Panc1 (cell line): ENCODE results near the gene SLC25A29. TPM values are rescaled to one million over a fixed set of nuclear protein-coding genes. Genes with fewer than 3 reads are reported as not detected.

ENCODE experiments used
- ATAC-seq: fragments of 200-7000 bp; cut with Tn5 transposase; 2 replicates; pipeline ENCODE4 v1.9.1; 2020; ENCODE audit warnings: mild to moderate bottlenecking, moderate library complexity
- BruUV-seq: library from RNA; stranded (reverse); fragments of 400-500 nt; replicated peaks from 2 replicates; lab custom pipeline; 2021; lab: Mats Ljungman, UMichigan
- CTCF ChIA-PET: fragments of 300-600 bp; sonication (Branson Sonifier 250); formaldehyde crosslinking; loops from one replicate; lab custom pipeline; 2022; ENCODE audit warnings: antibody characterized with exemption; lab: Charles Lee
- POLR2A ChIA-PET: fragments of 300-600 bp; sonication (Branson Sonifier 250); formaldehyde crosslinking; loops from one replicate; lab custom pipeline; 2022; ENCODE audit warnings: antibody characterized with exemption; lab: Charles Lee
- DNase-seq: peaks from one replicate; pipeline ENCODE4 v3.0.0-alpha.2; 2010; ENCODE audit warnings: low read depth, low spot score
- H3K27ac ChIP-seq: 2 replicates; pipeline ENCODE4 v1.5.1; 2011; ENCODE audit warnings: mild to moderate bottlenecking, low read length, inconsistent platforms
- H3K27me3 ChIP-seq: fragments of 200-500 bp; sonication (Bioruptor generic); 2 replicates; pipeline ENCODE4 v1.6.0; 2014; ENCODE audit warnings: low read length, inconsistent platforms; ENCODE audit not compliant: control insufficient read depth, insufficient read depth
- H3K36me3 ChIP-seq: fragments of 200-500 bp; sonication (Bioruptor generic); 2 replicates; pipeline ENCODE4 v1.5.1; 2014; ENCODE audit warnings: inconsistent platforms, mild to moderate bottlenecking, low read length, moderate library complexity; ENCODE audit not compliant: control insufficient read depth, insufficient read depth
- H3K4me1 ChIP-seq: 2 replicates; pipeline ENCODE4 v1.5.1; 2011; ENCODE audit warnings: inconsistent platforms, mild to moderate bottlenecking, low read length, moderate library complexity; ENCODE audit not compliant: control insufficient read depth, insufficient read depth
- H3K4me3 ChIP-seq, 2 experiments: 2 replicates each; pipeline ENCODE4 v1.5.1; 2011 to 2012; ENCODE audit warnings: low read depth in 2 of 2, low read length in 2 of 2, mild to moderate bottlenecking in 2 of 2, inconsistent platforms in 1 of 2, moderate library complexity in 1 of 2
- H3K9me3 ChIP-seq: fragments of 200-500 bp; sonication (Bioruptor generic); 2 replicates; pipeline ENCODE4 v1.5.1; 2014; ENCODE audit warnings: low read depth, mild to moderate bottlenecking, inconsistent platforms, low read length, moderate library complexity; ENCODE audit not compliant: control insufficient read depth, insufficient read depth
- POLR2AphosphoS5 ChIP-seq: IDR thresholded peaks from 2 replicates; pipeline ENCODE4 v1.6.1; 2012; ENCODE audit warnings: mild to moderate bottlenecking, low read depth, low read length, moderate library complexity
- SIN3A ChIP-seq: IDR thresholded peaks from 2 replicates; pipeline ENCODE4 v1.6.1; 2012; ENCODE audit warnings: low read depth, mild to moderate bottlenecking, low read length, moderate library complexity, borderline replicate concordance; ENCODE audit not compliant: insufficient read depth
- TCF7L2 ChIP-seq: IDR thresholded peaks from 2 replicates; pipeline ENCODE4 v1.6.1; 2011; ENCODE audit warnings: mild to moderate bottlenecking, low read depth, low read length, inconsistent platforms
- in situ Hi-C: cut with HindIII; loops from 2 replicates; pipeline ENCODE4 v1.10.0; 2016; ENCODE audit warnings: low sequenced_read_pairs, low pct_unique_long_range_greater_than_20kb
- intact Hi-C: fragments of 100-400 bp; cut with micrococcal nuclease; formaldehyde crosslinking; loops from one replicate; pipeline ENCODE4 v1.10.0; 2022; ENCODE audit not compliant: unreplicated experiment
- total RNA-seq: library from RNA; stranded (reverse); gene quantifications from one replicate; pipeline ENCODE4 v1.2.1, GENCODE V29; 2021; ENCODE audit not compliant: unreplicated experiment
- TF ChIP-seq, protein P1 (sequence below): fragments of 450-650 bp; IDR thresholded peaks from 2 replicates; pipeline ENCODE4 v1.5.1; 2017; ENCODE audit warnings: mild to moderate bottlenecking
- TF ChIP-seq, protein P2 (sequence below), 2 experiments: IDR thresholded peaks; 2 replicates each; pipeline ENCODE4 v1.6.1; 2011 to 2012; ENCODE audit warnings: low read depth in 2 of 2, control low read depth in 1 of 2, low read length in 1 of 2, mild to moderate bottlenecking in 1 of 2, moderate library complexity in 1 of 2; ENCODE audit not compliant: insufficient read depth in 1 of 2

The SLC25A29 gene
- total RNA-seq, 1 experiment from 2014 or later = 33.6 TPM

DNA sequence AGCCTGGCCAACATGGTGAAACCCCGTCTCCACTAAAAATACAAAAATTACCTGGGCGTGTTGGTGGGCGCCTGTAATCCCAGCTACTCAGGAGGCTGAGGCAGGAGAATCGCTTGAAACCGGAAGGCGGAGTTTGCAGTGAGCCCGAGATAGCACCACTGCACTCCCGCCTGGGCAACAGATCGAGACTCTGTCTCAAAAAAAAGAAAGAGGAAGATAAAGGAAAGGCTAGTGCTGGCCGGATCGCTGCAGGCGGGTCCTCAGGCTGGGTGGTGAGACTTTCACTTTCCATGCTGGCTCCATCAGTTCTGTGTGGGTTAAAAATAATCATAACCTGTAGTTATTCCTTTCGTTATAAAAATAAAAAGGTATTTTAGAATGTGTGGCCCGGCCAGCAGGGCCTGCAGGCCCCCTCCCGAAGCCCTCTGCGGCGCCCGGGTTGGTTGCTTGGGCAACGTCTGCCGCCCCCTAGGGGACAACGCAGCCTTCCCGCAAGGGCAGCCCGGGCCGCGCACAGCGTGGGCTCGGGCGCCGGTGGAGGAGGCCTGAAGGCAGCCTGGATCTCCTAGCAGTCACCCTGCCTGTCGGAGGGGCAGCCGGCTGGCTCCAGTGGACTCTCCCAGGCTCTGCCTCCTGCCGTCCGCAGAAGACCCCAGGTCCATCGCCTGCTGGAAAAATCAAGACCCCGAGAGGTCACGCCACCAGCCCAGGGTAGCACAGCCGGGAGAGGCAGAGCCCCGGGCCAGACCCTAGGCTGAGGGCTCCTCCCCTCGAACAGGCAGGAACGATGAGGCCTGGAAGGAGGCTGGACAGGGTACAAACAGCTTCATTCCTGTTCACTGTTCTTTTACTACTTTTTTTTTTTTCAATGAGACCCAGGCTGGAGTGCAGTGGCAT, 11.9 kb upstream of the SLC25A29 start:
- H3K4me3 ChIP-seq = peak overlapping the region; percentile 13 to 14; a peak in 3 of 4 replicates
- no peaks in the 10 kb centered on the region for H3K9me3 ChIP-seq
- in situ Hi-C loops = no loop called here
- ChIA-PET POLR2A (interaction anchor here (0.6 kb wide), 1 partner anchor 235 kb away, joined by 3 read pairs; no protein-coding TSS in a partner anchor), CTCF (interaction anchor here (0.7 kb wide), 2 partner anchors 57 to 257 kb away, joined by 3 to 4 read pairs; no protein-coding TSS in a partner anchor)
- no peaks in the 10 kb centered on the region for H3K36me3 ChIP-seq
- H3K27ac ChIP-seq = peak overlapping the region; percentile 34; the same call in 1 of the 2 replicates
- H3K27me3 ChIP-seq = no peaks in the 10 kb centered on the region
- no TSS peak for BruUV-seq
- ATAC-seq (peak; percentile 95), DNase-seq (no peak)
- TF ChIP-seq, protein P1, sequence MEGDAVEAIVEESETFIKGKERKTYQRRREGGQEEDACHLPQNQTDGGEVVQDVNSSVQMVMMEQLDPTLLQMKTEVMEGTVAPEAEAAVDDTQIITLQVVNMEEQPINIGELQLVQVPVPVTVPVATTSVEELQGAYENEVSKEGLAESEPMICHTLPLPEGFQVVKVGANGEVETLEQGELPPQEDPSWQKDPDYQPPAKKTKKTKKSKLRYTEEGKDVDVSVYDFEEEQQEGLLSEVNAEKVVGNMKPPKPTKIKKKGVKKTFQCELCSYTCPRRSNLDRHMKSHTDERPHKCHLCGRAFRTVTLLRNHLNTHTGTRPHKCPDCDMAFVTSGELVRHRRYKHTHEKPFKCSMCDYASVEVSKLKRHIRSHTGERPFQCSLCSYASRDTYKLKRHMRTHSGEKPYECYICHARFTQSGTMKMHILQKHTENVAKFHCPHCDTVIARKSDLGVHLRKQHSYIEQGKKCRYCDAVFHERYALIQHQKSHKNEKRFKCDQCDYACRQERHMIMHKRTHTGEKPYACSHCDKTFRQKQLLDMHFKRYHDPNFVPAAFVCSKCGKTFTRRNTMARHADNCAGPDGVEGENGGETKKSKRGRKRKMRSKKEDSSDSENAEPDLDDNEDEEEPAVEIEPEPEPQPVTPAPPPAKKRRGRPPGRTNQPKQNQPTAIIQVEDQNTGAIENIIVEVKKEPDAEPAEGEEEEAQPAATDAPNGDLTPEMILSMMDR = peak; percentile 88
- TF ChIP-seq POLR2AphosphoS5 = no peak
- intact Hi-C loops = loop anchor here (10.0 kb wide), 1 partner anchor 57 kb away; the partner anchor contains the start of gene WDR25
- H3K4me1 ChIP-seq = no peaks in the 10 kb centered on the region

DNA sequence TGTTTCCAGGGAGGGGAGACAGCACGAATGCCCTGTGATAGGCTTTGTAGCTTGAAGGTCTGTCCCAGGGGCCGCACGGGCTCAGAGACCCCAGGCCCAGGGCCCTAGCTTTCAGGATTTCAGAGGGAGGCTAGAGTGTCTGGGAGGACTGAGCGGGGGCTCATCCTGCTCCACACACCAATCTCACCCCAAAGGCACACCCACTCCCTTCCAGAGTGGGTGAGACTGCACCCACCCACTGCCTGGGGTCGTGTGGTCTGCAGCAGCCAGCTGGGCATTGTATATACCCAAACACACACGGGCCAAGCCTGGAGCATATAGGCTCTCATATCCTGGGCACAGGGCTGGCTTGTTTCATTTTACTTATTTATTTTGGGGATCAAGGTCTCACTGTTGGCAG, 11.1 kb upstream of the SLC25A29 start:
- BruUV-seq = no TSS peak
- DNase-seq = no peak
- Histone ChIP-seq H3K27ac (no peak overlapping the region), H3K36me3 (no peaks in the 10 kb centered on the region), H3K27me3 (no peaks in the 10 kb centered on the region), H3K9me3 (no peaks in the 10 kb centered on the region), H3K4me3 (no peak overlapping the region), H3K4me1 (no peaks in the 10 kb centered on the region)
- TF ChIP-seq POLR2AphosphoS5 (no peak), TCF7L2 (no peak), SIN3A (no peak)
- TF ChIP-seq, protein P1 = no peak
- TF ChIP-seq, protein P2, sequence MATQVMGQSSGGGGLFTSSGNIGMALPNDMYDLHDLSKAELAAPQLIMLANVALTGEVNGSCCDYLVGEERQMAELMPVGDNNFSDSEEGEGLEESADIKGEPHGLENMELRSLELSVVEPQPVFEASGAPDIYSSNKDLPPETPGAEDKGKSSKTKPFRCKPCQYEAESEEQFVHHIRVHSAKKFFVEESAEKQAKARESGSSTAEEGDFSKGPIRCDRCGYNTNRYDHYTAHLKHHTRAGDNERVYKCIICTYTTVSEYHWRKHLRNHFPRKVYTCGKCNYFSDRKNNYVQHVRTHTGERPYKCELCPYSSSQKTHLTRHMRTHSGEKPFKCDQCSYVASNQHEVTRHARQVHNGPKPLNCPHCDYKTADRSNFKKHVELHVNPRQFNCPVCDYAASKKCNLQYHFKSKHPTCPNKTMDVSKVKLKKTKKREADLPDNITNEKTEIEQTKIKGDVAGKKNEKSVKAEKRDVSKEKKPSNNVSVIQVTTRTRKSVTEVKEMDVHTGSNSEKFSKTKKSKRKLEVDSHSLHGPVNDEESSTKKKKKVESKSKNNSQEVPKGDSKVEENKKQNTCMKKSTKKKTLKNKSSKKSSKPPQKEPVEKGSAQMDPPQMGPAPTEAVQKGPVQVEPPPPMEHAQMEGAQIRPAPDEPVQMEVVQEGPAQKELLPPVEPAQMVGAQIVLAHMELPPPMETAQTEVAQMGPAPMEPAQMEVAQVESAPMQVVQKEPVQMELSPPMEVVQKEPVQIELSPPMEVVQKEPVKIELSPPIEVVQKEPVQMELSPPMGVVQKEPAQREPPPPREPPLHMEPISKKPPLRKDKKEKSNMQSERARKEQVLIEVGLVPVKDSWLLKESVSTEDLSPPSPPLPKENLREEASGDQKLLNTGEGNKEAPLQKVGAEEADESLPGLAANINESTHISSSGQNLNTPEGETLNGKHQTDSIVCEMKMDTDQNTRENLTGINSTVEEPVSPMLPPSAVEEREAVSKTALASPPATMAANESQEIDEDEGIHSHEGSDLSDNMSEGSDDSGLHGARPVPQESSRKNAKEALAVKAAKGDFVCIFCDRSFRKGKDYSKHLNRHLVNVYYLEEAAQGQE (IDR thresholded peaks at IDR 0.05; ENCODE audit: insufficient read depth in 1 of 2, low read depth in 2 of 2, low read length in 1 of 2) = no peak
- in situ Hi-C loops (no loop called here), intact Hi-C loops (loop anchor here (10.0 kb wide), 1 partner anchor 57 kb away; the partner anchor contains the start of gene WDR25)
- CTCF ChIA-PET = no interaction called here
- ATAC-seq = no peak
- POLR2A ChIA-PET = no interaction called here
